T-helper 22 cell (primary cell): ENCODE results near the gene TMEM221.
A peak's percentile ranks its signal among the peaks of the same experiment; 100 is the strongest.

Experiments
- DNase-seq: peaks from one replicate; pipeline ENCODE4 v3.0.0-alpha.2; 2020; ENCODE audit warnings: low read depth

TMEM221 gene

GRCh38 chr19:17405250-17406045 lies 43.0 kb downstream of the TMEM221 start, which contains the start of gene BST2:
Gene BST2 (minus strand): TSS chr19:17405630. CDS start chr19:17405575, 55 bp downstream.
- peak; percentile 56 for DNase-seq

GRCh38 chr19:17404621-17405249 lies 43.7 kb downstream of the TMEM221 start:
- DNase-seq = no peak

GRCh38 chr19:17404015-17404414 lies 44.5 kb downstream of the TMEM221 start:
- no peak for DNase-seq

- no peak for DNase-seq
Measured at GRCh38 chr19:17402982-17403855, 45.2 kb downstream of the TMEM221 start.

- no peak for DNase-seq
Measured at GRCh38 chr19:17401628-17402027, 46.8 kb downstream of the TMEM221 start.

GRCh38 chr19:17398902-17399527 lies 49.5 kb downstream of the TMEM221 start:
- no peak for DNase-seq

- no peak for DNase-seq
Measured at GRCh38 chr19:17394891-17395415, 53.5 kb downstream of the TMEM221 start.

- no peak for DNase-seq
Measured at GRCh38 chr19:17393914-17394313, 54.6 kb downstream of the TMEM221 start, which contains the start of gene CCDC194. Gene CCDC194 (minus strand): TSS chr19:17394196. CDS start chr19:17394158, 38 bp downstream.

GRCh38 chr19:17393002-17393401 lies 55.5 kb downstream of the TMEM221 start:
- DNase-seq = no peak

GRCh38 chr19:17391371-17392151 lies 56.9 kb downstream of the TMEM221 start:
- DNase-seq = no peak

GRCh38 chr19:17390665-17391370 lies 57.6 kb downstream of the TMEM221 start:
- peak; percentile 80 for DNase-seq

GRCh38 chr19:17389957-17390664 lies 58.4 kb downstream of the TMEM221 start:
- DNase-seq = no peak

- DNase-seq = no peak
Measured at GRCh38 chr19:17389288-17389687, 59.2 kb downstream of the TMEM221 start.

GRCh38 chr19:17385878-17386611 lies 62.4 kb downstream of the TMEM221 start:
- peak; percentile 22 for DNase-seq
